GM18498 (cell line): ENCODE measurements around the gene B4GALT5.

ENCODE experiments used
- ATAC-seq: cut with Tn5 transposase; IDR thresholded peaks from one replicate; pipeline ENCODE4 v1.9.1; 2021; ENCODE audit warnings: mild to moderate bottlenecking, moderate library complexity; ENCODE audit not compliant: unreplicated experiment

The B4GALT5 gene

GRCh38 chr20:49589747-49590146 is 123.9 kb downstream of the B4GALT5 start:
- ATAC-seq = no peak

GRCh38 chr20:49587111-49587570 is 126.5 kb downstream of the B4GALT5 start:
- no peak for ATAC-seq

GRCh38 chr20:49585585-49586245 is 128.0 kb downstream of the B4GALT5 start:
- ATAC-seq = no peak

GRCh38 chr20:49584418-49585382 is 129.0 kb downstream of the B4GALT5 start:
- no peak for ATAC-seq

GRCh38 chr20:49583669-49584417 is 129.8 kb downstream of the B4GALT5 start:
- ATAC-seq = no peak

- ATAC-seq = no peak
Measured at GRCh38 chr20:49583343-49583668, 130.4 kb downstream of the B4GALT5 start.
